HepG2 (cell line): ENCODE results near the gene CES2. TPM values are rescaled to one million over a fixed set of nuclear protein-coding genes. Genes with fewer than 3 reads are reported as not detected.

ENCODE experiments used
- HIC2 ChIP-seq: sonication (generic); formaldehyde crosslinking; IDR thresholded peaks from 2 replicates; pipeline ENCODE4 v1.9.0; 2022; ENCODE audit warnings: low read depth, missing genetic modification reagents
- PCBP2 ChIP-seq: fragments of 200-400 bp; formaldehyde crosslinking; optimal IDR thresholded peaks from 2 replicates; pipeline ENCODE3; 2018; ENCODE audit warnings: low read length, low read depth; ENCODE audit not compliant: poor library complexity, severe bottlenecking
- SP4 ChIP-seq: sonication (generic); formaldehyde crosslinking; IDR thresholded peaks from 2 replicates; pipeline ENCODE4 v1.8.1; 2023; ENCODE audit warnings: mild to moderate bottlenecking, missing genetic modification reagents
- ZHX1 ChIP-seq: sonication (generic); formaldehyde crosslinking; IDR thresholded peaks from 2 replicates; pipeline ENCODE4 v1.8.1; 2022; ENCODE audit warnings: low read depth, mild to moderate bottlenecking, missing genetic modification reagents
- ZNF574 ChIP-seq: sonication (generic); formaldehyde crosslinking; IDR thresholded peaks from 2 replicates; pipeline ENCODE4 v1.4.0; 2020; ENCODE audit warnings: missing genetic modification reagents
- ZNF619 ChIP-seq: sonication (generic); formaldehyde crosslinking; IDR thresholded peaks from 2 replicates; pipeline ENCODE4 v1.4.0; 2020; ENCODE audit warnings: mild to moderate bottlenecking, missing genetic modification reagents
- ZNF672 ChIP-seq: sonication (generic); formaldehyde crosslinking; IDR thresholded peaks from 2 replicates; pipeline ENCODE4 v1.8.1; 2022; ENCODE audit warnings: missing genetic modification reagents
- polyA plus RNA-seq, 8 experiments: library from polyadenylated mRNA; depleted of rRNA in 3 of 8; stranded (reverse) in 7 of 8; unstranded in 1 of 8; fragments of >200 nt; fragmentation: Illumina TruSeq in 4 of 8; extraction: Trizol in 4 of 8; gene quantifications; 2 replicates each; pipeline versions ENCODE4 v1.2.1 to v1.2.3, GENCODE V29; 2011 to 2016; ENCODE audit warnings: low read depth in 4 of 8, missing spikeins in 1 of 8, mixed read lengths in 1 of 8; ENCODE audit not compliant: insufficient read depth in 1 of 8
- total RNA-seq, 5 experiments: library from RNA; depleted of rRNA; stranded (reverse); fragments of >200 nt; fragmentation: Illumina TruSeq; extraction: Trizol; gene quantifications; 2 replicates each; pipeline ENCODE4 v1.2.3, GENCODE V29; 2016; ENCODE audit warnings: low read depth in 1 of 5

Gene CES2
- total and polyA plus RNA-seq, 2 of the 13 experiments (the other 11 are each of a cell fraction or from before 2014, with no cell fraction given), result 50.6 to 63.8 TPM

GRCh38 chr16:66936462-66936861 lies 1.1 kb downstream of the CES2 start (continued):
- TF ChIP-seq ZHX1 (CRISPR knock-in tag) (peak; percentile 56; the same call in 1 of the 2 replicates), HIC2 (CRISPR knock-in tag) (peak; percentile 72; the same call in 1 of the 2 replicates), SP4 (CRISPR knock-in tag) (no peak), ZNF574 (CRISPR knock-in tag) (0 out of 2 replicates have a peak, but pooled peaks have one; percentile 17), ZNF672 (CRISPR knock-in tag) (no peak), ZNF619 (CRISPR knock-in tag) (no peak), PCBP2 (no peak)
